HepG2 (cell line): ENCODE measurements around the gene CCDC28A. TPM values are rescaled to one million over a fixed set of nuclear protein-coding genes. Genes with fewer than 3 reads are reported as not detected.

Source experiments
- HOXD1 ChIP-seq: sonication (generic); formaldehyde crosslinking; IDR thresholded peaks from 2 replicates; pipeline ENCODE4 v1.5.0; 2020; ENCODE audit warnings: missing genetic modification reagents
- IRF2 ChIP-seq: IDR thresholded peaks from 2 replicates; pipeline ENCODE4 v1.6.1; 2018; ENCODE audit warnings: missing genetic modification reagents, missing compliant biosample characterization
- KDM1A ChIP-seq: IDR thresholded peaks from 2 replicates; pipeline ENCODE4 v1.6.1; 2016; ENCODE audit warnings: missing compliant biosample characterization
- KDM2A ChIP-seq: sonication (generic); formaldehyde crosslinking; IDR thresholded peaks from 2 replicates; pipeline ENCODE4 v1.4.0; 2020; ENCODE audit warnings: low read depth, missing genetic modification reagents, borderline replicate concordance
- KIAA2018 ChIP-seq: sonication (generic); formaldehyde crosslinking; IDR thresholded peaks from 2 replicates; pipeline ENCODE4 v1.5.0; 2020; ENCODE audit warnings: mild to moderate bottlenecking, missing genetic modification reagents, borderline replicate concordance
- NFE2 ChIP-seq: sonication (generic); formaldehyde crosslinking; IDR thresholded peaks from 2 replicates; pipeline ENCODE4 v1.4.0; 2020; ENCODE audit warnings: missing genetic modification reagents
- PAXIP1 ChIP-seq: sonication (generic); formaldehyde crosslinking; conservative IDR thresholded peaks from 2 replicates; pipeline ENCODE4 v1.4.0; 2020; ENCODE audit warnings: mild to moderate bottlenecking, missing genetic modification reagents, moderate library complexity
- PRPF4 ChIP-seq: fragments of 200-400 bp; formaldehyde crosslinking; IDR thresholded peaks from 2 replicates; pipeline ENCODE4 v1.6.1; 2016; ENCODE audit warnings: low read length, low read depth; ENCODE audit not compliant: poor library complexity, severe bottlenecking
- RBM22 ChIP-seq: fragments of 200-400 bp; formaldehyde crosslinking; optimal IDR thresholded peaks from 2 replicates; pipeline ENCODE3; 2017; ENCODE audit warnings: mild to moderate bottlenecking, low read length, moderate library complexity
- ZNF569 ChIP-seq: sonication (generic); formaldehyde crosslinking; IDR thresholded peaks from 2 replicates; pipeline ENCODE4 v1.5.0; 2020; ENCODE audit warnings: mild to moderate bottlenecking, missing genetic modification reagents, moderate library complexity, borderline replicate concordance
- ZNF619 ChIP-seq: sonication (generic); formaldehyde crosslinking; IDR thresholded peaks from 2 replicates; pipeline ENCODE4 v1.4.0; 2020; ENCODE audit warnings: mild to moderate bottlenecking, missing genetic modification reagents
- polyA plus RNA-seq, 8 experiments: library from polyadenylated mRNA; depleted of rRNA in 3 of 8; stranded (reverse) in 7 of 8; unstranded in 1 of 8; fragments of >200 nt; fragmentation: Illumina TruSeq in 4 of 8; extraction: Trizol in 4 of 8; gene quantifications; 2 replicates each; pipeline versions ENCODE4 v1.2.1 to v1.2.3, GENCODE V29; 2011 to 2016; ENCODE audit warnings: low read depth in 4 of 8, missing spikeins in 1 of 8, mixed read lengths in 1 of 8; ENCODE audit not compliant: insufficient read depth in 1 of 8
- total RNA-seq, 5 experiments: library from RNA; depleted of rRNA; stranded (reverse); fragments of >200 nt; fragmentation: Illumina TruSeq; extraction: Trizol; gene quantifications; 2 replicates each; pipeline ENCODE4 v1.2.3, GENCODE V29; 2016; ENCODE audit warnings: low read depth in 1 of 5

The CCDC28A gene
- total and polyA plus RNA-seq, 2 of the 13 experiments (the other 11 are each of a cell fraction or from before 2014, with no cell fraction given): 15.8 TPM

GRCh38 chr6:138773177-138774091 lies at the start of gene CCDC28A (continued):
- peak; percentile 86; the same call in 1 of the 2 replicates for TF ChIP-seq ZNF619 (CRISPR knock-in tag)
- no peak for TF ChIP-seq ZNF569 (CRISPR knock-in tag)
- no peak for TF ChIP-seq NFE2
- TF ChIP-seq KDM1A (CRISPR knock-in tag): no peak
- peak; percentile 67 for TF ChIP-seq PAXIP1 (CRISPR knock-in tag)
- peak; percentile 79 for TF ChIP-seq KDM2A
- 0 out of 2 replicates have a peak, but pooled peaks have one; percentile 60 for TF ChIP-seq HOXD1 (CRISPR knock-in tag)
- no peak for TF ChIP-seq PRPF4
- no peak for TF ChIP-seq RBM22
- no peak; the same call in none of the 2 replicates for TF ChIP-seq IRF2 (CRISPR knock-in tag)
- TF ChIP-seq KIAA2018 (CRISPR knock-in tag): no peak
